ENCODE measurements around the gene EXTL2.

GRCh38 chr1:100924212-100924611 is 29.6 kb upstream of the EXTL2 start:
- TF ChIP-seq ATF3 (IDR thresholded peaks at IDR 0.05), result no peak
- no peak for TF ChIP-seq POLR2AphosphoS5 (IDR thresholded peaks at IDR 0.05; ENCODE audit: low read depth, low read length)
- TF ChIP-seq CTCF (IDR thresholded peaks at IDR 0.05 in 2 of 3, conservative IDR thresholded peaks at IDR 0.05 in 1 of 3; ENCODE audit: borderline replicate concordance in 1 of 3, insufficient read depth in 1 of 3, low read depth in 2 of 3, low read length in 2 of 3), result no peak
- no peak for TF ChIP-seq POLR2A (IDR thresholded peaks at IDR 0.05; ENCODE audit: borderline replicate concordance, extremely low read depth, insufficient read depth, insufficient read length)
- TF ChIP-seq EZH2 (IDR thresholded peaks at IDR 0.05), result no peak
- TF ChIP-seq RAD21 (IDR thresholded peaks at IDR 0.05; ENCODE audit: low read depth), result no peak
- TF ChIP-seq MAX (IDR thresholded peaks at IDR 0.05), result no peak
